ENCODE data around the gene BTG2. TPM values are rescaled to one million over a fixed set of nuclear protein-coding genes. Genes with fewer than 3 reads are reported as not detected.

The BTG2 gene
- total RNA-seq, 1 donor from 2014 or later, result 68.9 TPM

DNA sequence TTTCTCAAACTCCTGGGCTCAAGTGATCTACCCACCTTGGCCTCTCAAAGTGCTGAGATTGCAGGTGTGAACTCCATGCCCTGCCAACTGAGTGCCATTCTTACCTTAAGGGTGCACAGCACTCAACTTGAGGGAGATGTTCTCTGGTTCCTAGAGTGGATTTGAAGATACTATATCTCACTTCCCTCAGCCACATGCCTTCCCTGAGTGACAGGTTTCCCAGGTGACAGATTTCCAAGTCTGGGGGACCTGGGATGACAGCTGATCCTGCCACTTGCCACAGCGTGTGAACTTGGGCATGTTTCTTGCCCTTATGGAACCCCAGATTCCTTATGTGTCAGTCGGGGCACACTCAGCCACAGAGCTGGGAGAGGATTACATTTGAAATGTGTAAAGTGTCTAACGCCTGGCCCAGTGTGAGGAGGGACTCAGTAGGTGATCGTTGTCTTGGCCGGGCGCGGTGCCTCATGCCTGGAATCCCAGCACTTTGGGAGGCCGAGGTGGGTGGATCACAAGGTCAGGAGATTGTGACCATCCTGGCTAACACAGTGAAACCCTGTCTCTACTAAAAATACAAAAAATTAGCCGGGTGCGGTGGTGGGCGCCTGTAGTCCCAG, 29.6 kb upstream of the BTG2 start:
- intact Hi-C loops (cut with micrococcal nuclease), result no loop called here

DNA sequence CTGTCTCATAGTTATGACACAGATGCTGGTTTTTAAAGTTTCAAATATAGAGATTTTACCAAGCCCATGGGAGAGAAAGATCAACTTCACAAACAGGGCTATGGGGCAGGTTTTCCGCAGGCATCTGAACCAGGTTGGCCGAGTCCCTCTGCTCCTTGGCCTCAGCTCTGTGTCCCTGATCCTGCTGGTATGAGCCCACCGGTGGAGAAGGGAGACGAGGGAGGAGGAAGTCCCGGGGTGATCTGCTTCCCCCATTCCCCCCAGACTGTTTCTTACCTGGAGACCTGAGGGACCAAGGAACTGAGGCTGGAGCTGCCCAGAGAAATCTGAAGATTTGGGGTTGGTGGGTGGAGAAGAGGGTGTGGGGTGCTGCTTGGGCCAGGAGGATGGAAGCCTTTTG, 28.9 kb upstream of the BTG2 start:
- intact Hi-C loops (cut with micrococcal nuclease), result no loop called here

DNA sequence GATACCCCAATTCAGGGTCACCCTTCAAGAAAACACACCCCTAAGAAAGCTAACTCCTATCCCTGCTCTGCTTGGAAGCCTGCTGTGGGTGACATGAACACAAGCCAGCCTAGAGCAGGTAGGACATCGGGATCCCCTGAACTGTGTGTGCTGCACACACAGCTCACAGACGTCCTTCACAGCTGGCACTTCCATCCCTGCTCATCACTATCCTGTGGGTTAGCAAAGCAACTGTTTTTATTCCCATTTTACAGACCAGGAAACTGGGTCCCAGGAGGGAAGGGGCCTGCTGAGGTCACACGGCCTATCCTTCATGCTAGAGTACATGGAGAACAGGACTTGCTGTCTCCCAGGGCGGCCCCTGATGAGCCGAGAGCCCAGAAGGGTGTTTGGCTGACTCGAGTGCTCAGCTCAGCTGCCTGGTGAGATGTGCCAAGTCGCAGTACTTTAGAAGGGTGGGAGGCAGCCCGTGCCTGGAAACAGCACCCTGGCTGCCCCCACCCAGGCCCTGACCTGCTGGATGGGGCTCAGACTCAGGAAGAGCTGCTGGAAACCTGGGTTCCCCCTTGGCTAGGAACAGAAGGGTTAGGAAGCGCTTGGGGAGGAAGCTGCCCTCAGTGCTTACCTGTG, 28.3 kb upstream of the BTG2 start:
- intact Hi-C loops (cut with micrococcal nuclease), result no loop called here

DNA sequence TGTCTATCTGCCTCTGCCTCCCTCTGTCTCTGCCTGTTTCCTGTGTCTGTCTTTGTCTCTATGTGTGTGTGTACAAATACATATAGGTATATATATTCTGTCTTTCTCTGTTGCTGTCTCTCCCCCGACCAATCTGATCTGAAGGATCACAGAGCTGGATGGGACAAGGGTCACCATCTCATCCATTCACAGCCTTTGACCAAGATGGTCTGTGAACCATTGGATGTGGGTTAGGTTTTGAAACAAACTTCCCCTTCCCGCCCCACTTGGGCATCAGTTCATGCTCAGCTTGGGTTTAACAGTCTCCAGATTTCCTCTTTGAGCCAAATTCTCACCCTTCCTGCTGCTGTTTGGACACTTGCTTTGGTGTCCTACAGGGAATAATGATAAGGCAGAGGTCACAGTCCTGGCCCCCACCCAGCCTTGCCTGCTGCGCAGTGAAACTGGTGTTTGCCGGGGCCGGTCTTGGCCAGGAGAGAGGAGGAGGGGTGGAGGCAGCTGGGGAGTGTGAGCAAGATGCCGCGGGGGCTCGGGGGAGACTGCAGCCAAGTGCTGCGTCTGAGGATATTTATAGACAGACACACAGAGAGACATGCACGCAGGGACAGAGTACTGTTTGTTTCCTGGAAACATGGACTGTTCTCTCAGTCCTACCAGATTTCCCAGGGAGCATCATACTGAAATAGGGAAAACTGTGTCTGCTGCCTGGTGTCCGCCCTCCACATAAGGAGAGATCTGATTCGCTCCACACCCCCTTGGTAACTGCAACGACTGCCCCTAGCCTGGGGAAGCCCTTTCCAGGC, 27.0 kb upstream of the BTG2 start:
- intact Hi-C loops (cut with micrococcal nuclease), result loop anchor here (1.0 kb wide), 1 partner anchor 9 kb away; no protein-coding TSS in a partner anchor

- intact Hi-C loops (cut with micrococcal nuclease), result loop anchor here (1.0 kb wide), 1 partner anchor 8 kb away; no protein-coding TSS in a partner anchor
Measured at GRCh38 chr1:203278885-203279406, 26.4 kb upstream of the BTG2 start.

GRCh38 chr1:203280061-203280460, 25.3 kb upstream of the BTG2 start:
- intact Hi-C loops (cut with micrococcal nuclease), result no loop called here

- intact Hi-C loops (cut with micrococcal nuclease), result no loop called here
Measured at GRCh38 chr1:203281033-203281432, 24.3 kb upstream of the BTG2 start.

DNA sequence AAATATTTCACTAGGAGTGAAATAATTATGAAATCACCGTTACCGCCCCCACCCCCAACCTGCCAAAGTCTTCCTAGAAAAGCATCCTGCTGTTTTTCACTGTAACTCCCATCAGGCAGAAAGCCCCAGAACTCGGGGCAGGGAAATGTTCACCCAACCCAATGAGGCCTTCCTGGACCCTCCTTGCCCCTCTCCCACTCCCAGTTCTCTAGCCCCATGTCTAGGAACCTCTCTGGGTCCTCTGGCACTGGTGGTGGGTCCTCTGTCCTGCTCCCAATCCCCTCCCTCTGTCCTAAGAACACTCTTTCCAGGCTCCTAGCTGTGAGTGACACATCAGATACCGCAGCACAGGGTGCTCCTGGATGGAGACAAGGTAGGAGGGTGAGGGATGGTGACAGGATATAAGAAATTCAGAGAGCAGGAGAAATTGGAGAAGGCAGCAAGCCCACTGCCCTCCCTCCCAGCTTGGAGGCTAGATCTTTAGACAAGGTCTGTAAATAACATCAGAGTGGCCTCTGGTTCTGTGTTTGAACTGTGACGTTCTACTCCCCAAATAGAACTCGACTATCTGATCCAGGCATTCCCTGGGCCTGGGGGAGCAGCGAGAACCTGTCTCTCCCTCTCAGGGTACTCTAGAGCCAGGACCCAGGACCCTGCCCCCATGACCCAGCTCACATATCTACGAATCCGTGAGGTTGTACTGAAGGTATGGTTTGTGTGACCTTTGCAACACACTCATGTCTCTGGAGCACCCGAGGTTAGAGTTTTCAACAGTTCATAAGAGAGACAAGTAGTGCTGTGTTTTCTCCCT, 23.3 kb upstream of the BTG2 start:
- intact Hi-C loops (cut with micrococcal nuclease), result no loop called here

- intact Hi-C loops (cut with micrococcal nuclease), result no loop called here
Measured at GRCh38 chr1:203282720-203283542, 22.4 kb upstream of the BTG2 start.

- intact Hi-C loops (cut with micrococcal nuclease), result no loop called here
Measured at GRCh38 chr1:203283597-203283996, 21.7 kb upstream of the BTG2 start.

DNA sequence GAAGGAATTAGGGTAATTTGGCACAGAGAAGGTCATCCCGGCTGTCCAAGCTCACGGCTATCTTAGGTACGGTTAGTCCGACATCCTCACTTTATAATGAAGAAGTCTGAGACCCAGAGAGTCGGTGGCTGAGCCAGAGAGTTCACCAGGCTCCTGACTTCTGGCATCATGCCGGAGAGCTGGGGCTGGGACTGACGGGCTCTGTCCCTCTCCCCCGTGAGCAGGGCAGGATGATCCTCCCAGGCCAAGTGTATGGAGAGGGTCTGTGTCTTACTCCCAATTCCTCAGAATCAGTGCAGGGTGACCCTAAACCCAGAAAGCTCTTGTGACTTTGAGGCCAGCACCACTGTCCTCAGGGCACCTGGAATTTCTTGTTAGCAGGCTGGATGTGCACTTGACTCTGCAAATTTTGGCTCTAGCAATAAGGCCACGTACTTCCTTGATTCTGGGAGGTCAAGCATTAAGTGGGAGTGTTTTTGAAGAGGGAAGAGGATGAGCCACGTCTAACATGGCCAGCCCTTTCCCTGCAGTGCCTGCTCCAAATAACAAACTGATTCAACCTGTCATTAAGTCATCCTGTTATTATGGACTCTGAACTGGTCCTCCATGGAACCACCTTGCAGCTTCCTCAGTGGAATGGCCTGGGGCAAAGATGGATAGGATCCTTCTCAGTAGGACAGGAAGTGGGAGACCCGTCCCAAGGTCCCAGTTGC, 20.8 kb upstream of the BTG2 start:
- intact Hi-C loops (cut with micrococcal nuclease), result loop anchor here (5.0 kb wide), 2 partner anchors 483 to 2003 kb away; partner anchors contain the start of gene LAX1

- intact Hi-C loops (cut with micrococcal nuclease), result loop anchor here (5.0 kb wide), 2 partner anchors 481 to 2001 kb away; partner anchors contain the start of gene LAX1
Measured at GRCh38 chr1:203286161-203286984, 18.9 kb upstream of the BTG2 start.

- intact Hi-C loops (cut with micrococcal nuclease), result loop anchor here (1.0 to 5.0 kb wide), 5 partner anchors 9 to 2000 kb away; partner anchors contain the start of gene LAX1
Measured at GRCh38 chr1:203287109-203287893, 18.0 kb upstream of the BTG2 start.

- intact Hi-C loops (cut with micrococcal nuclease), result loop anchor here (1.0 to 5.0 kb wide), 5 partner anchors 10 to 1999 kb away; partner anchors contain the start of gene LAX1
Measured at GRCh38 chr1:203287898-203288297, 17.4 kb upstream of the BTG2 start.

DNA sequence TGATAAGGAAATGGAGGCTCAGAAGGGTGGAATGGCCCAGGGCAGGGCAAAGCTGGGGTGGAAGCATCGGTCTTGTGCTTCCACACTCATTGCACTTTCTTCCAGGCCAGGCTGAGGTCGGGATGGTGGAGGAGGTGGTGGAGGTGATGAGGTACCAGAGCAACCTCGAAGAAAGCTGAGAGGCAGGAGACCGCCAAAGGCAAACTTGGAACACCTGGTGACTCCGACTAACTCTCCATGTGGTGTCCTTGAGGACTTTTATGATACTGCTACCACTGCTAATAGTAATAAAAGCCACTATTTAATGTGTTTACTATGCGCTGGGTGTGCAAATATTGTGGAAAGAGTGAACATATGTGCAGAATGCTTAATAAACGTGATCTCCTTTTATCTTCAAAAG, 16.9 kb upstream of the BTG2 start:
- intact Hi-C loops (cut with micrococcal nuclease), result loop anchor here (5.0 kb wide), 2 partner anchors 479 to 1999 kb away; partner anchors contain the start of gene LAX1

- intact Hi-C loops (cut with micrococcal nuclease), result loop anchor here (1.0 to 5.0 kb wide), 4 partner anchors 16 to 1998 kb away; partner anchors contain the start of genes BTG2, LAX1 and SNRPE
Measured at GRCh38 chr1:203289281-203289981, 15.9 kb upstream of the BTG2 start.

- intact Hi-C loops (cut with micrococcal nuclease), result loop anchor here (1.0 to 5.0 kb wide), 4 partner anchors 15 to 1997 kb away; partner anchors contain the start of genes BTG2, LAX1 and SNRPE
Measured at GRCh38 chr1:203289982-203290260, 15.4 kb upstream of the BTG2 start.

Data from T-helper 2 cell treated with Interferon-gamma antibody and Interleukin-4, amounts not matched to agents 100 ng/mL and 5 ng/mL, for 36 hours (primary cell).